Epithelial cell of esophagus (primary cell): Measurements from ENCODE around the gene KPNA4.

Source experiments
- DNase-seq: peaks from one replicate; pipeline ENCODE4 v3.0.0; 2010; ENCODE audit warnings: low read depth
- H3K4me3 ChIP-seq: 2 replicates; pipeline ENCODE4 v1.5.1; 2011; ENCODE audit warnings: mild to moderate bottlenecking, low read length, control low read depth
- CTCF ChIP-seq: IDR thresholded peaks from 2 replicates; pipeline ENCODE4 v1.5.1; 2011; ENCODE audit warnings: low read depth, mild to moderate bottlenecking, low read length, control low read depth, inconsistent platforms; ENCODE audit not compliant: insufficient read depth; ENCODE audit errors: missing control alignments

Gene KPNA4

DNA sequence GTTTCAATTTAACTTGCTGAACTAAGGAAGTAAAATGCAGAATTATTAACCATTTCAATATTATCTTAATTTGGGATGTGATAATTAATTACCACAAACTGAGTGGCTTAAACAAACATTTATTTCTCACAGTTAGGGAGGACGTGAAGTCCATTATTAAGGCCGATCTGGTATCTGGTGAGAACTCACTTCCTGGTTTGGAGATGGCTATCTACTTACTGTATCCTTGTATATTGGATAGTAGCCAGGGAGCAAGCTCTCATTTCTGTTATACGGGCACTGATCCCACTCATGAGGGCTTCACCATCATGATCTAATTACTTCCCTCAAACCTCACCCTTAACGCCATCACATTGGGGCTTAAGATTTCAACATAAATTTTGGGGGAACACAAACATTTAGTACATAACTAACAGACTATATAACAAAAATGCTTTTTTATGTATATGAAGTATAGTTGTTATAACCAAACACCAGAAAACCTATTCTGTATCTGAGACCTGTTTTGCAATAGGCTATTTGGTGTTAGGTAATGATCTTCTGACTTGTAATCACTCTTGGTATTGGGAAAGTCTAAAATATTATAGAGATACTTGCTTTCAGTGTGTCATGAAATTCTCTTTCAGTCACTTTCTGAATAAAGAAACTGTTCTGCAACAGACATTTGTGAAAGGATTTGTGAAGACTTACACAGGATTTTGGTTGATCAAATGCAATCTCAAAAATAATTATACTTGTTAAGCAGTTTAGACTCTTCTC is 4.7 kb upstream of the KPNA4 start:
- H3K4me3 ChIP-seq, result no peak overlapping the region
- no peak for TF ChIP-seq CTCF
- DNase-seq, result no peak

- no peak overlapping the region for H3K4me3 ChIP-seq
Observed at GRCh38 chr3:160568989-160569388, 3.6 kb upstream of the KPNA4 start.

DNA sequence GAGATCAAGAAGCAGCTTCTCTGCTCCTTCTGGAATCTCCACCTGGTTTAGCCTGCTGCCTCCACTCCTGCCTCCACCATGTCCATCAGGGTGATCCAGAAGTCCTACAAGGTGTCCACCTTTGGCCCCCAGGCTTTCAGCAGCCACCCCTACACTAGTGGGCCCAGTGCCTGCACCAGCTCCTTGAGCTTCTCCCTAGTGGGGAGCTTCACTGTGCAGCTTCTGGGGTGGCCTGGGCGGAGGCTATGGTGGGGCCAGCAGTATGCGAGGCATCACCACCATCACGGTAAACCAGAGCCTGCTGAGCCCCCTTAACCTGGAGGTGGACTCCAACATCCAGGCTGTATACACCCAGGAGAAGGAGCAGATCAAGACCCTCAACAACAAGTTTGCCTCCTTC is 2.4 kb upstream of the KPNA4 start:
- DNase-seq, result no peak
- no peak overlapping the region for H3K4me3 ChIP-seq
- TF ChIP-seq CTCF, result no peak

More at GRCh38 chr3:160568989-160569388, 3.6 kb upstream of the KPNA4 start:
- DNase-seq, result no peak
- no peak for TF ChIP-seq CTCF

- no peak for TF ChIP-seq CTCF
- peak overlapping the region; percentile 57 for H3K4me3 ChIP-seq
- no peak for DNase-seq
Observed at GRCh38 chr3:160566499-160566898, 1.1 kb upstream of the KPNA4 start.

- DNase-seq, result peak; percentile 79
- TF ChIP-seq CTCF, result no peak
- H3K4me3 ChIP-seq, result peak overlapping the region; percentile 57
Observed at GRCh38 chr3:160564949-160565441, 376 bp downstream of the KPNA4 start.

DNA sequence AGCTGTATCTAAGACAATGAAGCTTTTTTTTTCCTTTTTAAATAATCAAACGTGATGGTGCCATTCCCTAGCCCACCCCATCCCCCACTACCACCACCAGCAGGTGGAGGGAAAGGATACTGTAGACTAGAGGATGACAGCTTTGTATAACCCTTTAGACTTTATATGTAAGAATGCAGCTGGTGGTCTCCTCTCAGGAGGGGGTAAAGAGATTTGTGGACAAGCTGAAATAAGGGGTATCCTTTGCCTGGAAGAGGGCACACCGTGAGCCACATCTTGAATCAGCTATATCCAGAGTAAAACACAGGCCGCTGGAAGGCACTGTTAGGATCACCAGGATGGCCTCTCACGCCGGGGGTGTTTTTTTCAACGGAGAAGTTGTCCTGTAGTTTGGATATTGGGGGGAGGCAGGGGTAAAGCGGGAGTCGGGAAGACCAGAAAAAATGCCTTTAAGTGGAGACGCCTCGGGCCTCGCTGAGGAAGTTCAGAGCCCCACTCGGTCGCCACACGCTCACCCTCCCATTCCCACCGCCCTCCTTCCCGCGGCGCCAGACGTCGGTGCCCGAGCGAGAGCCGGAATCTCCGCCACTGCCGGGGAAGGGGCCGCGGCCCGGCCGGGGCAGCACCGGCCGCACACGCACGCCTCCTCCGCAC is 986 bp downstream of the KPNA4 start:
- DNase-seq, result no peak
- TF ChIP-seq CTCF, result peak; percentile 16
- peak overlapping the region; percentile 82 for H3K4me3 ChIP-seq

DNA sequence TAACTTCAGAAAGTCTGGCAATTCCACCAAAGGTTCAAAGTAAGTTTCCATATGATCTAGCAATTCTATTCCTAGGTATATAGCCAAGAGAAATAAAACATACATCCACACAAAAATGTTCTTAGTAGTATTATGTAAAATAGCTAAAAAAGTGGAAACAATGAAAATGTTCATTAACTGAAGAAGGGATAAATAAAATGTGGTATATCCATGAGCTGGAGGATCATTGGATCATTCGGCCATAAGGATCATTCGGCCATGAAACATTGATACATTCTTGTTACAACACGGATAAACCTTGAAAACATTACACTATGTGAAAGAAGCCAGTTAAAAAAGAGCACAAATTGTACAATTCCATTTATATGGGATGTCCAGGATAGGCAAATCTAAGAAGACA is 2.4 kb downstream of the KPNA4 start:
- DNase-seq, result no peak
- H3K4me3 ChIP-seq, result peak overlapping the region; percentile 12
- no peak for TF ChIP-seq CTCF
